NCI-H774 (cell line): Measurements from ENCODE around the gene CGNL1.

Source experiments
- DNase-seq: peaks from one replicate; lab custom pipeline; 2025; lab: John Stamatoyannopoulos, UW

Gene CGNL1

DNA sequence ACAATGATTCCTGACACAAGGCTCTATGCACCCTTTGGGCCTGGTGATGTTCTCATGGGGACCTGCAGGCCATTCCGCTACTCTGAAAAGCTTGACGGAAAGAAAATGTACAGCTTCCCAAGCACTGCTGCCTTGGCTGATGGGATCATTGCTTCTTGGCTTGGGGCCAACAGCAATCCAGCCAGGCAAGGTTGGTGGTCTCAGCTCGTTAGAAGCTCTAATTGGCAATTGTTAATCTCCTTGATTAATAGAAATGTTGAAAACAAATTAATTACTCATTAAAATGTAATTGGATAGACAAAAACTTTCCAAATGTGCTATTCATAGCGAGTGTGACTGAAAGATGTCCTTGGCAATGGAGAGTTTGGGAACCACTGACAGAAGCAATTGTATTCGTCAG is 199.1 kb downstream of the CGNL1 start:
- no peak for DNase-seq

- DNase-seq: no peak
Observed at GRCh38 chr15:57578288-57578900, 202.1 kb downstream of the CGNL1 start.

DNA sequence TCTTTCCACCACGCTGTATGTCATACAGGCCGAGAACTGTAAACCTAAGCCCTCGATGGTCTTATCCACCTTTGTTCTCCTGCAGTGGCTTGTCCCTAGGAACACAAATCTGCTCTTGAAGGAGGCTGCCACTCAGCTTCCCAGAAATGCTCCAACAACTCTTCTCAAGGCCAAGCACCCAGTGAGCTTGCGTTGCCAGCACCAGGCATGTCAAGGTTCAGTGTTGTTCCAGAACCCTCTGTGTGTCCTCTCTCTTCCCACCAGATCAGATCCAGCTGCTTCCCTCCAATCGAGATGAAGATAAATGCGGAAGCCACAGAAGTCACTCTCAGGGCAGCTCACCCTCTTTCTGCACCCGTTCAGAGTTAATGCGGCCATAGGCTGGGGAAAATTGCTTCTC is 204.1 kb downstream of the CGNL1 start:
- DNase-seq: no peak

DNA sequence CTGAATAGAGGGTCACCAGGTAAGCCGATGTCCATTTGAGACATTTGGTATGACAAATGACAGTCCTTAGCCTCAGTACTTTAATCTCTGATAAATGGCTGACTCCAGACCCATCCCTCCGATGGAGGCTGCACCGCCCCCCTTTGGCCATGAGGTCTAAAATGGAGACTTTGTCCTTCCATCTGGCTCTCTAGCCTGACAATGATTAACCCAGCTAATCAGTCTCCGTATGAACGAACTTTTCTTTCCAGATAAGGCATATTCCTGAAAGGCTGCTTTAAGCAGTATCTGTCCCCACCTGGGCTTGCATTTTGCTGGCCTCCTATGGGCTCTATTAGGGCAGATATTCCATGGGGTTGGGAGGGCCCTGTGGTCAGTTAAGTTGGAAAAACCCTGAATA is 204.6 kb downstream of the CGNL1 start:
- DNase-seq: no peak

DNA sequence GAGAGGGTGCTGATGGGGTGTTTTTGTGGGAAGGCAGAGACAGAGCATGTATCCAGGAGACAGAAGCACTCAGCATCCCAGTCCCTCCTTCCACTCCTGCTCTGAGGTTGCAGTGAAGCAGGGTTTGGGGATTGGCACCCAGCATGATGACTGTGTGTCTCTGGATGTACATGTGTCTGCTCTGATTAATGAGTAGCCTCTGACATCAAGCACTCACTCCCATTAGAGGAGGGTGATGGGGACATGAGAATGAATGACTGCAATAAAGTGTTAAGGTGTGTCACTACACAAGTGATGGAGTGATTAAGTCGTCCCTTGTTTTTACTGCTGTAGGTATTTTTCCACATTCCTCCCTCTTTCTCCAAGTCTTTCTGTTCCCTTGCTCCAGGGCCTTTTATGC is 205.8 kb downstream of the CGNL1 start:
- no peak for DNase-seq

DNA sequence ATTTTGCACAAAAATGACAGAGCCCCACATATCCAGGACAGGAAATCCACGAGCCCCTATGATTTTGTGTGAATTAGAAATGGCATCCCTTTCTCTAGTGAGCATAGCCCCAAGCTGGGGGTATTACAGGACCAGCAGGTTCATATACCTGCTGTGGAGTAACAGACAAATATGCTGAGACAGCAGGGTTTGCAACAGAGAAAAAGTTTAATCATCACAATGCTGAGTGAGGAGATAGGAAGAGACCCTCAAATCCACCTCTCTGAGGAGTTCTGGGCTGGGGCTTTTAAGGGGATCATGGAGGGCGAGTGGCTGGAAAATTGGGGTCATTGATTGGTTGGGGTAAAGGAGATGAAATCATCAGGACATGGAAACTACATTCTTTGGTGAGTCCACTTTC is 207.0 kb downstream of the CGNL1 start:
- no peak for DNase-seq

DNA sequence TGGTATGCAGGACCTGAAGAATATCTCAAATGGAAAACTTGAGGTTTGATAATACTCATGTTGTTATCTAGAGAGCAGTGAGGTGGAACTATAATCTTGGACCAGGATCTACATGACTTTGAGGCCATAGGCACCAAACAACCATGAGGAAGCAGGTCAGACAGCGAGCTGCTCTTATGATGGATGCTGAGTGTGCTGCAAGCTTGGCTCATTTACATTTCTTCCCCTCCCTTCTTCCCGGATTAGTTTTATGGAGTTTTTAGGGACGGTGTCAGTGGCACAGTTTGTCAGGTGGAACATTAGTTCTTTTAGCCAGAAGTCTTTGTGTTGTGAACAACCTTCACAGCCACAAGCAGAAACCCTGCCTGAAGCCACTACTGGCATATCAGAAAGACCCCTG is 207.4 kb downstream of the CGNL1 start:
- no peak for DNase-seq

GRCh38 chr15:57586661-57587424 is 210.5 kb downstream of the CGNL1 start:
- DNase-seq: no peak

DNA sequence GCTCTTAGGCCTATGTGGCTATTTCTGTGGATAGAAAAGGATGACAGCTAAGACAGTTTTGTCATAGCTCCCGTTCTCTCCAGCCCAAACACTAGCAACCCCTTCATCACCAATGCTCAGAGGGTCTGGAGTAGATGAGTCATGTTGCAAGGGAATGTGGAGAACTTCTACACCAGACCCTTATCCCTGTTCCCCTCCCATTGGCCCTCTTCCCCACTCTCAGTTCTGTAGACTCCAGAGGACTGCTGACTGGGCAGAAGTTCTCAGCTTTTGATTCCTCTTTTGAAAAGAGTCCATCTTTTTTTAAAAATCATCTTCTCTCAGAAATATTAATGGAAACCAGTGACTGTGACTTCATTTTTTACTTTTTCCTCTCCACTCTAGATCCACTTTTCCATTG is 213.0 kb downstream of the CGNL1 start:
- DNase-seq: no peak

DNA sequence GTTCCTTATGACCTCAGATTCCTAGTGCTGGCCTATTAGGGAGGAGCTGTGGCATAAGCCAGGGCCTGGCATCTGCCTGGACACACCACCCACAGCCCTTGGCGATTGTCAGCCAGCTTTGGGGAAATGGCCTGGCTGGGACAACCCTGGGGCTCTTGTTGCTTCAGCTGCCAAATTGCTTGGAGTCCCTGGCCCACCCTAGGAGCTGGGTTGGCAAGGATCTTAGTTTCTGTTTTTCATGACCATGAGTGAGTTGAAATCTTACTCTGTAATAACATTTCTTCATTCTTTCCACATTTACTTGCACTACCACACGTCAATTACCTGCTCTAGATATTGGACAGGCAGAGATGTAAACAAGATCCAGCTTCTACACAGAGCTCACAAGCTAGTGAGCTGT is 213.4 kb downstream of the CGNL1 start:
- DNase-seq: no peak

- DNase-seq: no peak
Observed at GRCh38 chr15:57591237-57591821, 215.0 kb downstream of the CGNL1 start.

- DNase-seq: peak; percentile 9
Observed at GRCh38 chr15:57591822-57592367, 215.6 kb downstream of the CGNL1 start, which contains the start of gene MYZAP. Gene MYZAP, plus strand, starts transcription at chr15:57591904. Its CDS starts 131 bp downstream, at chr15:57592035.

- no peak for DNase-seq
Observed at GRCh38 chr15:57592426-57592825, 216.1 kb downstream of the CGNL1 start.

DNA sequence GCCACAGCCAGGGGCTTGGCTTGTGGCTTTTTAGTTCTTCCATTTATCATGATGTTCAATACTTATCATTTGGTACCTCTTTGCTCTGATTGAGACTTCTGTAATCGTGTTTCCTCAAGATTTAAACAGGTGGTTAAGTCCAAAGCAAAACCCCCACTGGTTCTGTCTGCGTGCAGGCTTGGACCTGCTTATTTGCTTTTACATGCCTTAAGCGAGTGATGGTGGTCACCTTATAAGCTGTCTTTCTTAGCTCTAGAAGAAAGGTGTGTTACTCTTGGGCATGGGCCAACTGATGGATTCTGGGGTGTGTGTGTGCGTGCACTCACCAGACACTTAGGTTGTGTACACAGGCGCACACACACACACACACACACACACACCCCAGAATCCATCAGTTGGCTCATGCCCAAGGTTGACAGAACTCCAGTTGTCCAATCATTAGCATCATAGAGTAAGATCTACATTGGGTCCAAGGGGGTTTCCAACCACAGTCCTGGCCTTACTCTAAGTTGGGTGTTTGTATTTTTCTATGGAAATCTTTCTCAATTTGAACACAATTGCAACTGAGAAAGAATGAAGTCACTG is 216.6 kb downstream of the CGNL1 start:
- DNase-seq: no peak

- DNase-seq: no peak
Observed at GRCh38 chr15:57594479-57594878, 218.2 kb downstream of the CGNL1 start.

DNA sequence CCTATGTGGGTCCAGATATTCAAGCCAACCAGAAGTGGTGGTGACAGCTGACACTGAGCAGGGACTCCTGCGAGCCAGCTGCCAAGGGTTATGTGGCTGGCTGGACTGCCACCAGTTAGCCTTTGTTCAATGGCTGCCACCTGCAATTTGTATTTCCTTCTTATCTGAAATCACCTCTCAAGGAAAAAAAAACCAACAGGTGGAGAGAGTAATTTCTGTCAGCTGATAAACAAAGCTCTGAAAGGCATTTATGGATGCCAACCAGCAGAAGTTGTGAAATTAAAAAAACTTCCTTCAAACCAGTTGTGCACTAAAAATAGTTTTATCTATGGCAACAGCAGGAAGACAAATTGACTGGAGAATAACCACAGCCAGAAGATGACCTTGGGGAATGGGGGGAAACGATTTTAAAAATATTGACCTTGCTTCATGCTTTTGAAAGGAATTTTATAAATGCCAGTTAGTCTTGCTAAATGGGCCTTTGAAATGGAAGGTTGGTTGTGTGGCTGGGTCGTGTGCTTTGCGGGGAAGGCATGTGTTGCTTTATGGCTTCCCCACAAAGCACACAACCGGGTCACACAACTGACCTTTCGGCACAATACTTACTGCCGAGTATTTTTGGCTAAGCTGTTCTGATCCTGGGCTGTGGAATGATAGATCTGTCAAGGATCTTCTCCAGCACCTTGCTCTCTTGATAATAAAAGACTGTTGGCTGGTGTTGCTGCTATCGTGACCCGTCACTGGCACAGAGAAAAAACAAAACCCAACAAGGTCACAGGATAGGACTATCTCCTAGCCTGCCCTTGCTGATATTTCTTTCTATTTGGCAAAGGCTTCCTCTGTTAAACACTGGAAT is 218.9 kb downstream of the CGNL1 start:
- peak; percentile 22 for DNase-seq

DNA sequence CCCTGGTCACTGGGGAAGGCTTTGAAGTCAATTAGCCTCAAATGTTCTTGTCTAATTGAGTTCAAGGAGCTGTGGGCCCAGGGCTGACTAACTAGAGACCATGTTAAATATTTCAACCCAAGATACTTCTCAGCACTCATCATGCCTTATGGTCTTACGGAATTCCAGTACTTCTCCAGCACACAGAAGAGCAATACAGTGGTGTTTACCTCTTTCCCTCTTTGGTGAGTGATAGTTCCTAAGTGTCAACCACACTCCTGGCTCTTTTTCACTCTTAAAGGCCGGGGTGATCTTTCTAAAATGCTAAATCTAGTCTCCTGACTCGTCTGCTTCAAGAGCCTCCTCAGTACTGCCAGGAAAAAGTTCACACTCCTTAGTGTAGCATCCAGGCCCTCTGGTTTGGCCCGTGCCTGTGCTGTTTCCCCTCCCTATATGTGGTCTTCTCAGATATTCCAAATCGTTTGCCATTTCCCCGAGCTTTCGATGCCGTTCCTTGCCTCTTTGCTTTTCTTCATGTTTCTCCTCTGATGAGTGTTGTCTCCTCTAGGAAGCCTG is 220.1 kb downstream of the CGNL1 start:
- DNase-seq: no peak

GRCh38 chr15:57596978-57597377 is 220.7 kb downstream of the CGNL1 start:
- DNase-seq: no peak

GRCh38 chr15:57597431-57597830 is 221.1 kb downstream of the CGNL1 start:
- no peak for DNase-seq

GRCh38 chr15:57598346-57598745 is 222.0 kb downstream of the CGNL1 start:
- DNase-seq: no peak

DNA sequence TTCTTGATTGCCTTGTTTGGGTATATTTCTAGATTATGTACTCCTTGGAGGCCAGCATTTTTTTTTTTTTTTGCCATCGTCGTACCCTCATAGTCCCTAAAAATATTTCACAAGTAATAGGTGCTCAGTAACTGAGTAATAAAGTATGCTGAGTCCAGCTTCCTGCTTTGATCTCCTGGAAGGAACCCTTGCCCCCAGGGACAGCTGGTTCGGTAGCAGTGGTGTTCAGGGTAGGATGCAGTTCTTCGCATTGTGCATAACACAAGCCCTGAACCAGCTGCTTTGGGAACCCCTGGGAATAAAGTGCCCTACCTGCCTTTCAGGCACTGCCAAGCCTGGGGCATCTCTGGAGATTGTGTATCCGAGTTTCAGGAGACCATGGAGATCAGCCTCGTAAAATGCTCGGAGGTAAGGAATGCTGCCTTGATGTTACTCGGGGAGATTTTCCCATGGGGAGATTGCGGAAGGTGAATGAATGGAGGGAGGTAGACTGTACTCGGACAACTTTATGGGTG is 223.0 kb downstream of the CGNL1 start:
- no peak for DNase-seq
